HL-60/S4 treated with retinoic acid at 250 ng/mL for 4 days and 3 days (cell line): ENCODE results near the gene ZNF575.
"Not testable (repeated sequence)": the region's sequence is repeated elsewhere in the genome, so short reads cannot be mapped to it uniquely, and the experiment has no call there.

Source experiments
- in situ Hi-C: fragments of 300-500 bp; cut with MboI; formaldehyde crosslinking; loops from 2 replicates; pipeline ENCODE4 v1.7.0; 2022; ENCODE audit warnings: low sequenced_read_pairs

The ZNF575 gene

GRCh38 chr19:43541920-43542650 lies 9.1 kb downstream of the ZNF575 start:
- in situ Hi-C loops = no loop called here

- in situ Hi-C loops = no loop called here
Observed at GRCh38 chr19:43544077-43544476, 11.1 kb downstream of the ZNF575 start.

DNA sequence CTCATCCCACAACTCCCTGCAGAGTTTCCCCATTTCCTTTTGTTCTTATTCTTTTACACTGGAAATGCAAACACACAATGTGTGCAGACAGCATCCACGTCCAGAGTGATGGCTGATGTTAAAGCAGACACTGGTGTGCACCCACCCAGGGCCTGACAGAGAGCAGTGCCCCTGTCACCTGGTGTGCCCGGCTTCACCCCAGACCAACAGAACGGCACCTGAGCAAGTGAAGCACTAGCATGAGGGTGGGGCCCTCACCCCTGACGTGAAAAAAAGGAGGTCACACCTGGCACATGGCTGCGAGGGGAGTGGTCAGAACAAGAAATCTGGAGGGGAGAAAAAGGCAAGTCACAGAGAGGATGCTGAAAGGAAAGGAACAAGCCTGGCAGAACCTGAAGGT lies 12.3 kb downstream of the ZNF575 start:
- in situ Hi-C loops = no loop called here

GRCh38 chr19:43545981-43546380 lies 13.0 kb downstream of the ZNF575 start:
- in situ Hi-C loops = no loop called here

DNA sequence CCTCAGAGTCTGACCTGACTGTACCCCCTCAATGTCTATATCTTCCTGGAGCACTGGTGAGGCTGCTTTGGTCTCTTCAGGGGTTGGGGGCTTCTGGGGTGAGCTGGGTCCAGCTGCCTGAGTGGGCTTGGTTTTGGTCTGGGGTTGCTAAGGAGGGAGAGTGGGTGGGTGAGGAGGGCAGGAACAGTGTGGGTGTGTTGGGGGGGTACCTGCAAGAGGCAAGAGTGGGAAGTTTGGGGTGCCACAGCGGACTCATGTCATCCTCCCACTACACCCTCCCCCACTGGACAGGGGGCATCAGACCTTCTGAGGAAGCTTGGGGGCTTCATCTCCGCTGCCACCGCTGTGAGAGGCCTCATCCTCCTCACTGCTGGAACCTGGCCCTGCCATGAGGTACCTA lies 13.6 kb downstream of the ZNF575 start:
- in situ Hi-C loops = no loop called here

DNA sequence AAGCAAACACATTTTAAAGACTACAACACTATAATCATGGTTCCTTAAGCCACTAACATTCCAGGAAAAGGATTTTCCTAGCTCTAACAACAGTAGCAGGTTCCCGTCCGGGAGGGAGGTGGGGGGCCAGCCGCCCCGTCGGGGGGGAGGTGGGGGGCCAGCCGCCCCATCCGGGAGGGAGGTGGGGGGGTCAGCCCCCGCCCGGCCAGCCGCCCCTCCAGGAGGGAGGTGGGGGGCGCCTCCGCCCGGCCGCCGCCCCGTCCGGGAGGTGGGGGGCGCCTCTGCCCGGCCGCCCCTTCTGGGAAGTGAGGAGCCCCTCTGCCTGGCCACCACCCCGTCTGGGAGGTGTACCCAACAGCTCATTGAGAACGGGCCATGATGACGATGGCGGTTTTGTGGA lies 14.9 kb downstream of the ZNF575 start:
- in situ Hi-C loops = not testable (repeated sequence)

DNA sequence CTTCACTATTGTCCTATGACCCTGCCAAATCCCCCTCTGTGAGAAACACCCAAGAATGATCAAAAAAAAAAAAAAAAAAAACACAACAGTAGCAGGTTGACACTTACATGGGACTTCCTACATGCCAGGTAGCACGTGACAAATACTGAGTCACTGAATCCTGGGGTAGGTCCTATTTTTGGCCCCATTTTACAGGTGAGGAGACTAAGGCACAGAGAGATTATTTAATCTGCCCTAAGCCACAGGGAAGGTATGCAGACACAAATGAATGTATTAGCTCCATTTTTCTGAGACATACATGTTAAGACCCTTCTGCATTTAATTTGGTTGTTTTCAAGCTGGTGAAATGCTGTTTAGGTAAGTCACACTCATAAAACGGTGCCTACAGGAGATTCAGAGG lies 15.7 kb downstream of the ZNF575 start:
- in situ Hi-C loops = no loop called here

DNA sequence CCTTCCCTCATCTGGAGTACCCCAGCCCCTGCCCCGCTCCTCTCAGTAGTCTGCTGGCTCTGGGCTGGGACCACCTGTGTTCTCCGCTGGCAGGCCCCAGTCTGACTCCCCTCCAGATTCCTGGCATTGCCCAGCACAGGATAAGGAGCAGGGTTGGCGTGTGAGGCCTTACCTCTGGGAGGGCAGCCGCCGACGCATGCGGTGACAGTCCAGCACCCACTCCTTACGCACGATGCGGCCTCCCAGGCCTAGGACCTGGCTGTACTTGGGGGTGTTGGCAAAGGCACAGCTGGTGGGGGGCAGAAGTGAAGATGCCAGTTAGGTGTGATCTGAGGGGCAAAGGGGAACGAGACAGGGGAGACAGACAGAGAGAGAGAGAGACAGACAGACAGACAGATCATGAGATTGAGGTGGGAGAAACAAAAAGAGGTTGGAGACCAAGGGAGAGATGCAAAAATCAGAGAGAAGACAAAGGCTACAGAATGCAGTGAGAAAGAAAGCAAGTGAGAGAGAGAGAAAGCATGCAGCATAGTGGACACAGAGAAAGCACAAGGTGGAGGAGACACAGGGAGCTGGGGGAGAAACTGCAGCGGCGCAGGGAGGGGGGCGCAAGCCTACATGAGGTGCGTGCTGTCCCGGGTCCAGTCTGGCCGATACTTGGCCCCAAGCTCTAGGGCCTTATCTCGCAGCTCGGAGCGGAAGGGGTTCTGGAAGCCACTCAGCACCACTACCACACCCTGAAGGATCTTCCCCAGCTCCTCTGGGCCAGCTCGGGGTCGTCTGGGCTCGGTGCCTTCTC lies 18.6 kb downstream of the ZNF575 start:
- in situ Hi-C loops = no loop called here

- in situ Hi-C loops = no loop called here
Observed at GRCh38 chr19:43552198-43552450, 19.1 kb downstream of the ZNF575 start.

DNA sequence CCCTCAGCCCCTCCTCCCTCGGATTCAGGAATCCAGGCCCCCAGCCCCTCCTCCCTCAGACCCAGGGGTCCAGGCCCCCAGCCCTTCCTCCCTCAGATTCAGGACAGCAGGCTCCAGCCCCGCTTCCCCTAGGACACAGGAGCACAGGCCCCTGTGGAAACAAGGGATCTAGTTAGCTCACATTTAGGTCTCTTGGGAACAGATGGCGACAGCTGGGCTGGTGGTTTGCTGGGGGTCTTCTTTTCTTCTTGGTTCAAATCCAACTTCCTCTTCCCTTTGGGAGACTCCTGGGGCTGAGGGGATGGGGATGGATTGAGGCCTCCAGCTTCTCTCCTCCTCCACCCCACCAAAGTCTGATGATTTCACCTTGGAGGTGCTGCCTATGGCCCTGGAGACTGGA lies 19.6 kb downstream of the ZNF575 start:
- in situ Hi-C loops = no loop called here

GRCh38 chr19:43553656-43554055 lies 20.7 kb downstream of the ZNF575 start:
- in situ Hi-C loops = no loop called here

GRCh38 chr19:43554317-43554895 lies 21.4 kb downstream of the ZNF575 start:
- in situ Hi-C loops = no loop called here

DNA sequence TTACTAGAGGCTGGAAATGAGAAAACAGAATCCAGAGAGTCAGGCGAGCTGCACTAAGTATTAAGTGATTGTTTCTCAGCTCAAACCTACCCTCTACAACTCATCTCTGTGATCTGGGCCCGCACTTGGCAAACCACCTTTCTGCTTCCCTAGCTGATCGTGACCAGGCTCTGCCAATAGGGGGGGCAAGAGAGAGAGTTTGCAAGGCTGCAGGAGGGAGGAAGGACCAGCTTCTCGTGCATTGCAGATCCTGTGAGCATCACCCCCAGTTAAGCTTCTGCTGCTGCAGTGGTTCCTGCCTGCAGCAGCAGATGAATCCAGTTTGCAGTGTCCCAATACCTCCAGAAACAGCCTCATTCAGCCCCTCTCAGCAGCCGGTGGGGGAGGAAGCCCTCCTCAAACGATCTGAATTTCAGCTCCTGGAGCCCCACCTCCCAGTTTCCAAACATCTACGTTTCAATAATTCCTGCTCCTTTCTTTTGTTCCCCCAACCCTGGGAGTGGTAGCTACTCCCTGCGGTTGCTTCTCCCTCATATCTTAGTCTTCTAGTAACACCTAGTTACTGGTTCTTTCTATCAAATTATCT lies 22.3 kb downstream of the ZNF575 start:
- in situ Hi-C loops = no loop called here

- in situ Hi-C loops = no loop called here
Observed at GRCh38 chr19:43560687-43561086, 27.7 kb downstream of the ZNF575 start.

- in situ Hi-C loops = no loop called here
Observed at GRCh38 chr19:43561139-43561970, 28.4 kb downstream of the ZNF575 start.

- in situ Hi-C loops = no loop called here
Observed at GRCh38 chr19:43562226-43562697, 29.3 kb downstream of the ZNF575 start.

DNA sequence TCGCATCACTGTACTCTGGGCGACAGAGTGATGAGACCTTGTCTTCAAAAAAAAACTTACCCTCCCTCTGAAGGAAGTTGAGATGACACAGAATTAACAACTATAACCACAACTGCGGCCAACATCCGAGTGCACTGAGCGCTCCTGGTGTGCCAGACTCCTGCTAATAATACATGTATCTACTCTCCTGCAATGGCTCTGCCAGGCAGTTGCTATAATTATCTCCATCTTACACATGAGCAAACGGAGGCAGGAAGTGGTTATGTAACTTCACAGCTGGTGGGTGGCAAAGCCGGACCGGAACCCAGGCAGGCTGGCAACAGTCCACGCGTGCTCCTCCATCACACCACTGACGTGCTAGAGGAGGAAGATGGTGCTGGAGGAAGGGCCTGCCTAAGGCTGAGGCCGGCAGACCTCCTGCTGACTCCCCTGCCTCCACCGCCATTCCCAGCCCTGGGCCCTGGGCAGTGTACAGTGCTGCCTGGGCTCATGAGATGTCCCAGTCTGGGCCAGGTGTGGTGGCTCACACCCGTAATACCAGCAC lies 29.8 kb downstream of the ZNF575 start:
- in situ Hi-C loops = no loop called here

DNA sequence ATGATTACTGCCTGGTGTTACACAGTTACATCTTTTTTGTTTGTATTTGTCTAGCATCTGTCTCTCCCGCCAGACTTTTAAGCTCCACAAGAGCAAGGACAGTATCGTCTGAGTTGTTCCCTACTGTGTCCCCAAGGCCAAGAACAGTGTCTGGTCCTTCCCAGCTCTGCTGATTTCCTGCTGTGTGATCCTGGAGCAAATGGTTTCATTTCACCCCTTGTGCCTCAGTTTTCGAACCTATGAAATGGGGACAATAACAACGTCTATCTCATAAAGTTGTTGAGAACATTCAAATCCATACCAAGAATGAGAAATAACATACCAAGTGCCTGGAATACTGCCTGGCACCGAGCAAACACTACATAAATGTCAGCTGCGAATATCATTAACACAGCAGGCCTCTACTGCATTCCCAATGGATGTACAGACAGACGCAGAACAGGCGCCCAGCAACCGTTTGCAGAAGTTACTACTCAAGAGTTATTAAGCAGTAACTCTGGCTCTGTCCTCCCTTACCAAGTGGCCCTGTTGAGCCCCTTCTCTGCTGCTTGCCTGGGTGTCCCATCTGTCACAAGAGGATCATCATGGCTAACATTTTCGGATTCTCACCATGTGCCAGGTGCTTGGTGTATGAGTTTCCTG lies 30.9 kb downstream of the ZNF575 start:
- in situ Hi-C loops = no loop called here

DNA sequence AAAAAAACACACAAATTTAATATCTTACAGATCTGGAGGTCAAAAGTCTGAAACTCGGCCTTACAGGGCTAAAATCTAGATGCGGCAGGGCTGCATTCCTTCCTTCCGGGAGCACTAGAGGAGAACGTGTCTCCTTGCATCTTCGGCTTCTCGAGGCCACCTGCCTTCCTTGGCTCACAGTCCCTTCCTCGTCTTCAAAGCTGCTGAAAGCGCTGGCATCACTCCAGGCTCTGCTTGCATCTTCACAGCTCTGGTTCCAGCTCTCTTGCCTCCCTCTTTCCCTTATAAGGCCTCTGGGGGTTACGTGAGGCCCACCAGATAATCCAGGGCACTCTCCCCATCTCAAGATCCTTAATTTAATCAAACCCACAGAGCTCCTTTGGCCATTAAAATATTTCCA lies 31.8 kb downstream of the ZNF575 start:
- in situ Hi-C loops = no loop called here

- in situ Hi-C loops = no loop called here
Observed at GRCh38 chr19:43569657-43570056, 36.7 kb downstream of the ZNF575 start.
